Glomerular visceral epithelial cell (primary cell): ENCODE results near the gene ANO5.

ENCODE experiments used
- DNase-seq: peaks from one replicate; pipeline ENCODE4 v3.0.0-alpha.2; 2016; ENCODE audit errors: extremely low spot score

The ANO5 gene, protein sequence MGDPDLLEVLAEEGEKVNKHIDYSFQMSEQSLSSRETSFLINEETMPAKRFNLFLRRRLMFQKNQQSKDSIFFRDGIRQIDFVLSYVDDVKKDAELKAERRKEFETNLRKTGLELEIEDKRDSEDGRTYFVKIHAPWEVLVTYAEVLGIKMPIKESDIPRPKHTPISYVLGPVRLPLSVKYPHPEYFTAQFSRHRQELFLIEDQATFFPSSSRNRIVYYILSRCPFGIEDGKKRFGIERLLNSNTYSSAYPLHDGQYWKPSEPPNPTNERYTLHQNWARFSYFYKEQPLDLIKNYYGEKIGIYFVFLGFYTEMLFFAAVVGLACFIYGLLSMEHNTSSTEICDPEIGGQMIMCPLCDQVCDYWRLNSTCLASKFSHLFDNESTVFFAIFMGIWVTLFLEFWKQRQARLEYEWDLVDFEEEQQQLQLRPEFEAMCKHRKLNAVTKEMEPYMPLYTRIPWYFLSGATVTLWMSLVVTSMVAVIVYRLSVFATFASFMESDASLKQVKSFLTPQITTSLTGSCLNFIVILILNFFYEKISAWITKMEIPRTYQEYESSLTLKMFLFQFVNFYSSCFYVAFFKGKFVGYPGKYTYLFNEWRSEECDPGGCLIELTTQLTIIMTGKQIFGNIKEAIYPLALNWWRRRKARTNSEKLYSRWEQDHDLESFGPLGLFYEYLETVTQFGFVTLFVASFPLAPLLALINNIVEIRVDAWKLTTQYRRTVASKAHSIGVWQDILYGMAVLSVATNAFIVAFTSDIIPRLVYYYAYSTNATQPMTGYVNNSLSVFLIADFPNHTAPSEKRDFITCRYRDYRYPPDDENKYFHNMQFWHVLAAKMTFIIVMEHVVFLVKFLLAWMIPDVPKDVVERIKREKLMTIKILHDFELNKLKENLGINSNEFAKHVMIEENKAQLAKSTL

DNA sequence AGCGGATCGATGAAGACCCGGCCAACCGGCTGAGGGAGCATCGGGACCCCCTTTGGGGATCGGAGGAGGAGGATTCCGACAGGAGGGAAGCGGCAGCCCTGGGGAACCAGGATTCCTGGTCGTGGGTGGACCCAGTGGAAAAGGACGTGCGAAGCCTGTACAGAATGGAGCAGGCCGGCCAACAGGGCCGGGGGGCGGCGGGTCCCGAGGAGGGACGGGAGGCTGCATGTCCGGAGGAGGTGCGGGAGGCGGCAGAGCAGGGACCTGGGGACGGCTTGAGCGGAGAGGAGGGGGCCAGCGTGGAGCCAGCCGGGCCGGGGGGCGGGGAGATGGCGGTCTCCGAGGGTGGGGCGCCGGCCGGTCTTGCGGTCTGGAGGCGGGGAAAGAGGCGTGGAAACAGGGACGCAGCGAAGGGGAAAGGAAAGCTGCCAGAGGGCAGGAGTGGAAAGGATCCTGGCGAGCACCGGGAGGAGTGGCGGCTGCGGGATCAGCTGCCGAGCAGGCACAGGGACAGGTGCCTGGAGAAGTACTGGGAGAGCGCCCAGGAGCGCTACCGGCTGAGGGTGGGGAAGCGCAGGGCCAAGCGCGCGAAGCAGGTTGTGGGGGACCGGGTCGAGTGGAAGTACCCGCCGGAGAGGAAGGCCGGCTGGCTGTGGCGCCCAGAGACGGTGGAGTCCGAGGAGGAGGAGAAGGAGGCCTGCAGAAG, at the start of gene ANO5:
Gene ANO5, plus strand, starts transcription at position 444 of the 706 bp plus-strand sequence. CDS start 408 bp downstream, outside the sequence.
- peak; percentile 2 for DNase-seq

DNA sequence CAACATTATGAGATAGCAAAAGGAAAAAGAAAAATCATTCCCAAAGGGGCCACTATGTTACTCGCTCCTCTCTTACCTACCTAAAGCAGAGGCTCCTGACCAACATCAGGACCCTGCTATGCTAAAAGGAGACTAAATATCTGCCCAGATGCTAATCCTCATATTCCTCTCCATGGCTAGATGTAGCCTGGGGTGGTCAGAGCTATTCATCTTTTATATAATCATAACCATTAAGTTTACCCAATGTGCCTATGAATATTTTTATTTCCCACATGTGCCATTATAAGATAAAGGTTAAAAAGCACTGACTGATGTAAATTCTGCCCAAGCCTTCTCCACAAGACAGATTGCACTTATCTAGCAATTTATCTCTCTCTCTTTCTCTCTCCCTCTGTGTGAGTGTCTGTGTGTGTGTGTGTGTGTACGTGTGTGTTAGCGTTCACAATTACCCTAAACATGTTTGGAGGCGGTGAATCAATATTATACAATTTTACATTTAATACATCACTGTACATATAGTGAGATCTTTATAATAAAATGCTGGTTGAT, 41.2 kb upstream of the ANO5 start:
- DNase-seq: no peak

DNA sequence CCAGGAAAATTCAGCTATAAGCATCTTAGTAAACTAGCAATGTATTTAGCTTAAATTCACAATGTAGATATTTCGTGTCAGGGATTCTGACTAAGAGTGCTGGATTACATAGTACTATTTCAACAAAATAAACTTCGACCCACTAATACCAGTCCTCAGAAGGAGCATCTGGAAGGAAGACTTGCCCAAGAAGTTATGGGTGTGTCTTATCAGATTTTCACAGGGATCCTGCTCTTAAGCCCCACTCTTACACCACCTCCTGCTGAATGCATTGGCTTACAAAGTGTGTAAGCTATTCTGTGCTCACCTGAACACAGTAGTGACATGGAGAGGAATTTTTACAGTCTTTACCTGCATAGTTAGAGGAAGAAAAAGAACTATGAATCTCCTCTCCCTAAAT, 35.4 kb upstream of the ANO5 start:
- DNase-seq: no peak

DNA sequence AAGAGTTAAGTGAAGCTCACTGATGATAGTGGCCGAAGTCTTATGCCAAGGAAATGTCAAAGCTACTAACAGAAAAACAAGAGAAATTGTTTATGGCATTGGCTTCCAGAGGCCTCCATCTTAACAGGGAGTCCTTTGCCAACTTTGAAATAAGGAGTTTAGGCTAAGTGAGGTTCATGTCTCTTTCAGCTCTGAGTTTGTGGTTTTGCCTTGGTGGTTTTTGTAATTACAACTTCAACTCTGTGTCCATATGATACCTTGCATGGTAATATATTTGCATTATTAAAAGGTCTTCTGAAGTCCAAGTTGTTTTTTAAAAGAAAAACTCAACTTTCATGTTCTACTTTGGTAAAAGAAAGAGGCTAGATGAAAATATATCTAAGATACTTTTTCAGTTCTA, 31.4 kb upstream of the ANO5 start:
- no peak for DNase-seq

DNA sequence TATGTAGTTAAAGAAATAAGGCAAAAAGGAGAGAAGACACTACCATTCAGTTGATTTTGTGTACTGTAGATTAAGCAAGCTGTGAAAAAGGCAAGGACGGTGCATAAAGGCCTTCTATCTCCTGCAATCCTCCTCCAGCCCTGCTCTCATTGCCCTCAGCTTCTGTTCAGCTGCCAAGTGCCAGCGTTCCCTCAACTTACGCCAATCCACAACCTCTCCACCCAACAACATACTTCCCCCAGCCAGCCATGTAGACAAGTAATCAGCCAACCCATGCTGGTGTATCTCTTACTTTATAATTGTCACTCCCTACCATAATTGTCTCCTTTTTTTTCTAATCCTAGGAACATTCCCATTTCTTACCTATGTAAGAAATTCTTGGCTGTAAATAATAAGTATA, 30.1 kb upstream of the ANO5 start:
- no peak for DNase-seq

DNA sequence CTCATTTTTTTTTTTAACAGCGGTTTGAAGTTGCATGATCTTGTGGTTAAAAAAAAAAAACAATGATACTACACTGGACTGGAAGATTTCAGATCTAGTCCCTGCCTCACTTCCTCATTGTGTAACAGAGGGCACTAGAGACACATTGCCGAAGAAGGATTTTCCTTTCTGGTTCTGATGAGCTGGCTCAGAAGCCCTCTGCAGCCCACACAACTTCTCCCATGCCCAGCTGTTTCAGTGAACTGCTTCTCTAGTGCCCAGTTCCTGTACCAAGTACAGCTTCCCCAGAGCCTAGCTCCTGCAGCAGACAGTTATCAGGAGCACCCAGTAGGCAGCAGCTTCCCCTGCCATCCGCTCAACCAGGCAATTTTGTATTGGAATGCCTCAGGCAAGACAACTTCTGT, 29.5 kb upstream of the ANO5 start:
- no peak for DNase-seq

DNA sequence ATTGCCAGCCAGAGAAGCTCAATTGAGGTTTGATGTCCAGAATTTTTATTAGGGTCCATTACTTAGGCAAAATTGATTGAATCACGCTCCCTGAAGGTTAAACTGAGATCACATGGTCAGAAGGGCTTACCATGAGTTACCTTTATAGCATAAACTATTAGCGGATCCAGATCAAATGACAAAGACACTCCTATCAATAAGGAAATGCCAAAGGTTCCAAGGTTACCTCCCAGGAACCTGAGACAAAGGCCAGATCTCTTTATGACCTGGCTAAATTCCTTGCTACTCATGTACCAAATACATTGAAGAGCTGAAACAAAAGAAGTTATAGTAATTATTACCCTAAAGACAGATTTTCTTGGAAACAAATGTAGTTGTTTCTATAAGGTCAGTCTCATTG, 27.8 kb upstream of the ANO5 start:
- DNase-seq: no peak

DNA sequence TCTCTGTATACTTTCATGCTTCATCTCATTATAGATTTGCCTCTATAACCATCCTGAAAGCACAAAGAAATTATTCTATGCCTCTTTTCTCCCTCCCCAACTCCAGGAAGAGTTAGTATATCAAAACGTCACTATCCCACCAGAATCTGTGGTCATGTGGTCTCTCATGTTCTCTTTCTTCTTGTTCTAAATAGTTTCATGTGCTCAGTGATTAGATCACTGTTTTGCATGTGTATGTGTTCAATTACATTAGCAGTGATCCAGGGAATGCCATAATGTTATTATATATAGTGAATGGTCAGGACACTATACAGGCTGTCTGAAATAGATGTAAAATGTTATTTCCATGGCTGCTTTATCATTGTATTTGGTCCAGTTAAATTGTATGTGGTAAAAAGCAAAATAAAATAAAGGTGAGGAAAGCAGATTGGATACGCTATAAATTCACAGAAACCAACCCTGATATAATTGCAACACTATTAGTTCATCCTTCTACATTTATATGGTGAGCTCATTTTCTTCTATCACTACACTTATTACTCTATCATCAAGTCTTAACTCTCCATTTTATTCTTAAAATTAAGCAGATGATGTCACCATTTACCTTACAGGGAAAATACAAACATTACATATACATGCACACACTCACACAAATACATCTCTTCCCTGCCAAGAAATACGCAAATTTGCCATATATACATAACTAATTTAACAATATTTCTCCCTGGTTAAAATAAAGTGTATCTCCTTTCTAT, 26.9 kb upstream of the ANO5 start:
- no peak for DNase-seq

DNA sequence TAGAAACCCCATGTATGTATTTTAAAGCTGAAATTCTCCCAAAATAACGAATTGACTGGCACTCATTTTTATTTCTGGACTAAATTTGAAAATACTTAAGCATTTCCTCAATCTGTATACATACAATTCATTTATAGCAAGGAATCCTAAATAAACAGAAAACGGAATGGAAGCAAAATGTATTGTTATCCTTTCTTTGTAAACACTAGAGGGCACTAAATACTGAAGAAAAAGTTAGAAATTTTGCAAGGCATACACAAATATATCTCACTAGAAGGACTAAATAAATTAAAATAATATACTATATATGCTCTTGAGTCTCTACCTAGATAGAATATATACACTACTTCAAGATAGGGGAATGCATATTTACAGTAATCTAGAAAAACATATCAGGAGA, 23.1 kb upstream of the ANO5 start:
- no peak for DNase-seq

DNA sequence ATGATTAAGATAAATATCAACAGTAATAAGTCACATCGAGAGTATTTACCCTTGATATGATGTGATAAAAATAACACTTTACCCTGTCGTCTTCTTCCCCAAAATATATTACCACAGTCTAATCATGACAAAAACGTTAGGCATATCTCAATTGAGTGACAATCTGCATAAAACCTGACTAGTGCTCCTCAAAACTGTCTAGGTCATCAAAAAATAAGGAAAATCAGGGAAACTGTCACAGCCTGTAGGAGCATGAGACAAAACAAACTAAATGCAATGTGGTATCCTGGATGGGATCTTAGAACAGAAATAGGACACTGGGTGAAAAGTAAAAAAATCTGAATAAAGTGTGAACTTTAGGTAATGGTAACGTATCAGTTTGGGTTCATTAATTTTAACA, 19.4 kb upstream of the ANO5 start:
- no peak for DNase-seq

DNA sequence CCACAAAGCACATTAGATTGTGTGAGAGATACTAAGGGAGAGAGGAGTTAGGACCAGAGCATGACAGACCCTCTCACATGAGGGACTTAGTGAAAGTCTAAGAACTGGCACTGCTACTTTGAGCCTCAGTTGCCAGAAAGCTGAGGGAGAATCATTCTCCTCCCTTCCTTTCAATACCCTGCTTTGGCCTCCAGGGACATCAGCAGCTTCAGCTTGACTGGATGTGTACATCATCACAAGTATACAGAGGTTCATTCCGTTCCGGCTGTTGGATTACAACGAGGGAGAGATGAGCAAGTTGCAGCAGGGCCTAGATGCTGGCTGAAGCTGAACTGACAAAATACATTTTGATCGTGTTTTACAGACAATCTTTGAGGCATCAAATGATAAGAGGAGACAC, 15.7 kb upstream of the ANO5 start:
- no peak for DNase-seq

DNA sequence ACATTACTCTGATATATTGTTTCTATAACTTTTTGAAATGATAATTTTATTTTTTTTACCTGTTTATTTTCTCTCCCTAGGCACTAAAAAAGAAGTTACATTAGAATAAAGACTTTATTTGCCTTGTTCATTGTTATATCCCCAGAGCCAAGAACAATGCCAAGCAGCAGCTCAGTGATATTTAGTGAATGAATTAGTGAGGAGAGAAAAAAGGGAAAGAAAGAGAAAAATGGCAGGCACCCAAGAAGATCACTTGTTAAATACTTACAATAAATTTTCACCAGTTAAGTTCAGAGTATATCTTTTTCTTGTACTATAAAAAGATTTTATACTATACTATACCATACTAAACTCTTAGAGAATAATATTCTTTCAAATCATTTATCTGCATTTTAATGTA, 13.3 kb upstream of the ANO5 start:
- DNase-seq: no peak

DNA sequence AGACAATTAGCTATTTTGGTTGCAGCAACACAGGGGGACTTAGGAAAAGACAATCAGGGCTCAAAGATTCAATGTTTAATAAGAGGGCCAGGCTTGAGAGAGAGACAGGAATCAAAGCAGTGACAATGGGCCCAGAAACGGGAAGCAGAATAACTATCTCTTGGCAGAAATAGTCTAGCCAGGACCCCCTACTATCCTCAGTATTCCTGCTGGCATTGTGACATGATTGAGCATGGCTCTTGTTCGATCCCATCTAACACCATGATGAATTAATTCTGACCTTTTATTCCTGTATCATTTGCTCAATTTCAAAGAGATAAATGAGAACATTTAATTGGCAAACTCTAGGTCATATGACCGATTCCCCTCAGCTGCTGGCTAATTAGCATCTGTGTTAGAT, 12.8 kb upstream of the ANO5 start:
- DNase-seq: no peak

DNA sequence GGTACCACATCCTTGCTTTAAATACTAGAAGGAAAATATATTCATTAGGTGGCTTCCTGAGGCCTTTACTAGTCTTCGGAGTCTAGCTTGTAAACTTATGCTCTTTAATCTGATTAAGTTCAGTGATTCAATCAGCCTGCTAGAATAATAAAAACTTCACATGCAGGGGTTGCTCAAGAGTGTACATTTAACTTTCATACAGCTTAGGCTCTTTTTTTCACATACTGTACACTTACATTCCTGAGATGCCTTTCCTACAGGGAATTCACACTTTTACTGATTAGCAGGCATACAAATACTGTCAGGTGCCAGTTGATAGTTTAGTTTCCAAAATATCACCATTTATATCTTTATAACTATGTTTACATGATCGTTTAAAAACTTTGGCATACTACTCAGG, 3.2 kb upstream of the ANO5 start:
- DNase-seq: no peak

DNA sequence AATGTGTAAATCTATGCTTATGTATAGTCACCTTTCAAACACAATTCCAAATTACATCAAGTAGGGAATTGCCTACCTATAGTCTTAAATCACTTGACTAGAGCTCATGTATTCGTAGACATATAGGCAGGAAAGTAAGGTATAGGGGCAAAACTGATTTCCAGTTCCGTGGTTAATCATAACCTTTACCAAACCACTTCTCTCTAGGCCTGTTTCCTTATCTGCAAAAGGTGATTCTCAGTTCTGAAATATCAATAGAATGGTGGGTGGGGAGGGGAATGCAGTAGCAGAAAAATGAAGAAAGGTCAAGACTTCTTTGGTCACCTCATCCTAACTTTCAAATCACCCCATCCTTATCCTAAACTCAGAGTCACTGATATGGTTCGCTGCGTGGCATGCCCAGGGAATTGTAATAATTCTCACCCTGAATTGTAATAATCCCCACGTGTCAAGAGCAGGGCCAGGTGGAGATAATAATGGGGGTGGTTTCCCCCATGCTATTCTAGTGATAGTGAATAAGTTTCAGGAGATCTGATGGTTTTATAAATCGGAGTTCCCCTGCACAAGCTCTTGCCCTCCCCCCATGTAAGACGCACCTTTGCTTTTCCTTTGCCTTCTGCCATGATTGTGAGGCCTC, 1.9 kb upstream of the ANO5 start:
- DNase-seq: no peak

DNA sequence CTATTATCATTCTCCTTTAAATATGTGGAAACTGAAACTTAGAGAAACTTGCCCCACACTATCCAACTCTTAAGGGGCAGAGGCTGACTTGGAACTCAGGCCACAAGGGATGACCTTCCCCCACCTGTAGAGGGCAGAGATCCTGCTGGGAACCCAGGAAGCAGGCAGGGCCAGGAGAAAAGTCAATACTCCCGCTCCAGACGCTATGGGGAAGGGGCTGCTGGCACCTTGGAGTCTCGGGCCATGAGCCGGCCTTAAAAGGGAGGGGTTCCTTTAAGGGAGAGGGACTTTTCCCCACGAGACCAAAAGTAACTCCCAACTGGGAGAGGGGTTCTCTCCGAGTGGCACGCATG, 620 bp upstream of the ANO5 start:
- no peak for DNase-seq

DNA sequence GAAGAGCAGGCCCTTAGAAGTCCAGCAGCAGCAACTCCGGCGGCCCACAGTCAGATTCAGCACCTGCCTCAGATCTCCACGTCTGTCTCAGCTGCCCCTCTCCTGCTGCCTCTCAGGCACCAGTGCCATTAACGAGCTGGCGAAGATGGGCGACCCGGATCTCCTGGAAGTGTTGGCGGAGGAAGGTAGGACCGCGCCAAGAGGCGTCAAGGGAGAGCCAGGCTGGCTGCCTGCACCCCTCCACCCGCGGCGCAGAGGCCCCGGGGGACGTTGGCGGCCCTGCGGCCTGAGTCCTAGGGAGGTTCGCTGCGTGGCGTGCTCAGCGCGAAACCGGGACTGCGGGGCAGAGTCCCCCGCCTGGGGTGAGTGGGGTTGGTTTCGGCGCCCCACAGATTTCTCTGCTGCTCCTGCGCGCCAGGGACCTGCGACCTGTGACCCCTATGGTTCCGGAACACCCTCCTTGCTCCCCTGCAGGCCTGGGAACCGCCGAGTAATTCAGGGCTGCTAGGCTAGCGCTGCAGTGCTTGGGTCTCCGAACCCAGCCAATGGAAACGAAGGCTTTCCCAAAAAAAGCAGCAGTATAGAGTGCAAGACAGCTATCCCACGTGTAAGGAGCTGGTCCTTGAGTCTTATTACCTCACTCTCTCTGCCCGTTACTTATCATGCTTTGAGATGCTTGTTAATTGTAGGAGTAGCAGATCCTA, 615 bp downstream of the ANO5 start:
- peak; percentile 1 for DNase-seq

DNA sequence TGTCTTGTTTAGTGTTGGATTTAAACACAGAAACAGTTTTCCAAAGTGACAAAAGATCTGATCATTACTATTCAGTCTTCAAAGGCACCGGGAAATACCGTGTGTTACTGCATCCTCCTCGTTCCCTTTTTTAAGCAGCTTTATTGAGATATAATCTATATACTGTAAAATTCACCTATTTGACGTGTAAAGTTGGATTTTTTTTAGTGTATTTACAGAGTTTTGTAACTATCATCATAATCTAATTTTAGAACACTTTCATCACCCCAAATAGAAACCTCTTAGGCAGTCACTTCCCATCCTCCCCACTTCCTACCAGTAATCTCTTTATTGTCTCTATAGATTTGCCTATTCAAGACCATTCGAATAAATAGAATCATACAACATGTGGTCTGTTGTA, 1.4 kb downstream of the ANO5 start:
- DNase-seq: no peak

DNA sequence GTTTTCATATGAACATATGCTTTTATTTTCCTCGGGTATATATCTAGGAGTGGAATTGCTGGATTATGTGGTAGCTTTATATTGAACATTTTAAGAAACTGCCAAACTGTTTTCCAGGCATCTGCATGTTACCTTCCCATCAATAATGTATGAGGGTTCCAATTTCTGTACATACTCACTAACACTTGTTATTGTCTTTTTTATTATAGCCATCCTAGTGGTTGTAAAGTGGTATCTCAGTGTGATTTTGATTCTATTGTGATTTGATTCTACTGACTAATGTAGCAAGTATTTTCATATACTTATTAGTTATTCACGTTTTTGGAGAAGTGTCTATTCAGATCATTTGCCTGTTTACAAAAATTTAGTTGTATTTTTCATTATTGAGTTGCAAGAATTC, 2.0 kb downstream of the ANO5 start:
- DNase-seq: no peak
